Retinal pigment epithelial cell (primary cell): Measurements from ENCODE around the gene TMEM94.
A peak's percentile ranks its signal among the peaks of the same experiment; 100 is the strongest.
"Not testable (repeated sequence)": the region's sequence is repeated elsewhere in the genome, so short reads cannot be mapped to it uniquely, and the experiment has no call there.

Experiments
- DNase-seq: peaks from one replicate; pipeline ENCODE4 v3.0.0-alpha.2; 2010; ENCODE audit warnings: low read depth
- H3K4me3 ChIP-seq: 2 replicates; pipeline ENCODE4 v1.5.1; 2011; ENCODE audit warnings: mild to moderate bottlenecking, low read length, control low read depth, moderate library complexity
- TF ChIP-seq, protein P1 (sequence below): conservative IDR thresholded peaks from 2 replicates; pipeline ENCODE4 v1.5.1; 2011; ENCODE audit warnings: low read depth, low read length, control low read depth, inconsistent platforms

TMEM94 gene

DNA sequence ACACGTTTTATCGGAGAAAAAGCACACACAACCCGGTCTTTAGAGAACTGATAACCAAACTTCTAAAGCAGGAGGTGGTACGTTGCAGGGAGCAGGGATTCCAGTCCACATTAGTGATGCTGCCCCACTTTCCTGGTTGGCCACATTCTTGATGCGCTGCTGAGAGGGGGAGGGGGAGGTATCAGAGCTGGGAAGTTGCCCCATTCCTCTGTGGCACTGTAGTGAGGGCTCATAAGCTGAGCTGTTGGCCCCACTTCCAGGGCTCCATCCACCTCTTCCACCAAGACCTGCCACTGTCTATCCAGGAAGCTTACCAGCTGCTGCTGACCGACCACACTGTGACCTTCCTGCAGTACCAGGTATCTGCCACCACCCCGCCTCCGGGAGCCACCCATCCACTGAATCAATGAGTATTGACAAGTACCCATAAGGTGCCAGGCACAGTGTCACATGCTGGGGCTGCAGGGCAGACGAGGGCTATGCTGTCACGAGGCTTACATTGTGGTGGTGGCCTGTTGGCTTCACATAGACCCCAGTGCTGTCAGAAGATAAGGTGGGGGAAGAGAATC lies 60.9 kb downstream of the TMEM94 start:
- peak overlapping the region; percentile 63 for H3K4me3 ChIP-seq
- no peak for DNase-seq
- TF ChIP-seq, protein P1, sequence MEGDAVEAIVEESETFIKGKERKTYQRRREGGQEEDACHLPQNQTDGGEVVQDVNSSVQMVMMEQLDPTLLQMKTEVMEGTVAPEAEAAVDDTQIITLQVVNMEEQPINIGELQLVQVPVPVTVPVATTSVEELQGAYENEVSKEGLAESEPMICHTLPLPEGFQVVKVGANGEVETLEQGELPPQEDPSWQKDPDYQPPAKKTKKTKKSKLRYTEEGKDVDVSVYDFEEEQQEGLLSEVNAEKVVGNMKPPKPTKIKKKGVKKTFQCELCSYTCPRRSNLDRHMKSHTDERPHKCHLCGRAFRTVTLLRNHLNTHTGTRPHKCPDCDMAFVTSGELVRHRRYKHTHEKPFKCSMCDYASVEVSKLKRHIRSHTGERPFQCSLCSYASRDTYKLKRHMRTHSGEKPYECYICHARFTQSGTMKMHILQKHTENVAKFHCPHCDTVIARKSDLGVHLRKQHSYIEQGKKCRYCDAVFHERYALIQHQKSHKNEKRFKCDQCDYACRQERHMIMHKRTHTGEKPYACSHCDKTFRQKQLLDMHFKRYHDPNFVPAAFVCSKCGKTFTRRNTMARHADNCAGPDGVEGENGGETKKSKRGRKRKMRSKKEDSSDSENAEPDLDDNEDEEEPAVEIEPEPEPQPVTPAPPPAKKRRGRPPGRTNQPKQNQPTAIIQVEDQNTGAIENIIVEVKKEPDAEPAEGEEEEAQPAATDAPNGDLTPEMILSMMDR: no peak

DNA sequence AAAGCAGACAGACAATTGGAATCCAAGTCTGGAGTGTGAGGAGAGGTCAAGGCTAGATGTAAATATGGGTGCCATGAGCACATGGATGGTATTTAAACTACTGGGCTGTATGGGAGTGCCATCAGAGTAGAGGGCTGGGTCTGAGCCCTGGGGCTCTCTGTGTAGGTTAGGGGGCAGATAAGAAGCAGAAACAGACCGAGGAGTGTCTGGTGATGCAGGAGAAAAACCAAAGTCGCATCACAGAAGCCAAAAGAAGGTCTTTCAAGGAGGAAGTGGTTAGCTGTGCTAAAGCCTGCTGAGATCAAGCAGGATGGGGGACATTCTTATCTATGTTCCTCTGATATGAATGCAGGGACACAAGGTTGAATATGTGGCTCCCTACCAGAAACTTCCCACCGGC lies 61.8 kb downstream of the TMEM94 start:
- TF ChIP-seq, protein P1: no peak
- no peak overlapping the region for H3K4me3 ChIP-seq
- DNase-seq: no peak

DNA sequence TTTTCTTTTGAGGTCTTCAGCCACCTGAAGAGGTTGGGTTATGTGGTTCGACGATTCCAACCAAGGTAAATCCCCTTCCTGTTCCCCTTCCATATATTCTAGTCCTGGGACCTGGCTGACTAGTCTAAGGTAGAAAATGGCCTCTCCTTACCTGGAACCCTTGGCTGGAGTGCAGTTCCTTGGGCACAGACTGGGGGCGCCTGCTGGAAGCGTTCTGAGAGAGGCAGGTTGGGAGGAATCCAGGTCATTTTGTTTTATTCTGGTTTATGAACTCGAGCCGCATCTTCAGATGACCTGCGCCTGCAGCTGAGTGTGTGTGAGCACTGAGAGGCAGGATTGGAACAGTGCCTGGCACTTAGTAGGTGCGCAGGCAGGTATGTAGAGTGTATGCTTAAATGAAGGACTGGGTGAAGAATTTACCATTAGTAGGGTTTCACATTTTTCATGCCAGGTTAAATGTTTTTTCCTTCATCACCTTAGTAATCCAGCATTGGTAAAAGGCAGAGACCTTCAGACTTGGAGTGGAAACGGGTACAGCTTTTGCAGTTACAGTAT lies 62.6 kb downstream of the TMEM94 start:
- no peak overlapping the region for H3K4me3 ChIP-seq
- TF ChIP-seq, protein P1: peak; percentile 5
- DNase-seq: no peak

DNA sequence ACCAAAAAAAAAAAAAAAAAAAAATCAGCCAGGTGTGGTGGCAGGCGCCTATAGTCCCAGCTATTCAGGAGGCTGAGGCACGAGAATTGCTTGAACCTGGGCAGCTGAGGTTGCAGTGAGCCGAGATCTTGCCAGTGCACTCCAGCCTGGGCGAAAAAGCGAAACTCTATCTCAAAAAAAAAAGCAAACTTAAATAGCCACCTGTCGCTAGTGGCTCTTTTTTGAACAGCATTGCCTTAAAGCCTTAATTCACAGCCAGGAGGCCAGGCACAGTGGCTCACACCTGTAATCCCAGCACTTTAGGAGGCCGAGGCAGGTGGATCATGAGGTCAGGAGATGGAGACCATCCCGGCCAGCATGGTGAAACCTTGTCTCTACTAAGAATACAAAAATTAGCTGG lies 64.0 kb downstream of the TMEM94 start:
- not testable (repeated sequence) for H3K4me3 ChIP-seq, DNase-seq

DNA sequence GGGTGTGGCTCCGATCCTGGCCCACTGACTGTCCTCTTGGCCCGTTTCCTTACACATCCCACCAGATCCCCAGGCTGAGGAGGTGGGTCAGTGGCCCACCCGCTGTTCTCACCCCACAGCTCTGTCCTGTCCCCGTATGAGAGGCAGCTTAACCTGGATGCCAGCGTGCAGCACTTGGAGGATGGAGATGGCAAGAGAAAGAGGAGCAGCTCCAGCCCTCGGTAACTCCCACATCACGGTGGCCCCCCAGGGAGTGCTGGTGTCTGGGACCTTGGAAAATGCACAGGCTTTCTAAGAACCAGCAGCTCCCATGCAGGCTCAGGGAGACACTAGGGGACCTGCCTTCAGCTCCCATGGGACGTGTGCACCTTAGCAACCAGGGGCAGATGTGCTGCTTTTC lies 64.9 kb downstream of the TMEM94 start:
- DNase-seq: no peak
- TF ChIP-seq, protein P1: no peak
- H3K4me3 ChIP-seq: no peak overlapping the region

DNA sequence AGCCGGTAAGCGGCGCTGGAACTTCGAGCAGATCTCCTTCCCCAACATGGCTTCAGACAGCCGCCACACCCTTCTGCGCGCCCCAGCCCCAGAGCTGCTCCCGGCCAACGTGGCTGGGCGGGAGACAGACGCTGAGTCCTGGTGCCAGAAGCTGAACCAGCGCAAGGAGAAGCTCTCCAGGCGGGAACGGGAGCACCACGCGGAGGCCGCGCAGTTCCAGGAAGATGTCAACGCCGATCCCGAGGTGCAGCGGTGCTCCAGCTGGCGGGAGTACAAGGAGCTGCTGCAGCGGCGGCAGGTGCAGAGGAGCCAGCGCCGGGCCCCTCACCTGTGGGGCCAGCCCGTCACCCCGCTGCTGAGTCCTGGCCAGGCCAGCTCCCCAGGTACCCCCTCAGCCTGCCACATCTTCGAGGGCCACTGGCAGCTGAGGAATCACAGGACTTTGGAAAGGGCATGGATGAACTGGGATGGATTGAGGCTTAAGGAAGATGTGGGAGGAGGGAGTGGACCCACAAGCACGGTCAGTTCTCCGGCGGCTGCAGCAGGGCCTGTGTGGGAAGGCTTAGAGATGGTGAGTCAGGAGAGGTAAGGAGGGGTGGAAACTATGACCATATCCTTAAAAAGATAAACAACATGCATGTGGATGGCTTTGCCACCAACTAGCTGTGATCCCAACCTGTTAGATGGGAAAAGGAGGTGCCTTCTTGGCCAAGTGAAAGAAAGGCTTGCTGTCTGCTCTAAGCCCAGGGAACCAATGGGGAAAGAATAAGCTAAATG lies 65.7 kb downstream of the TMEM94 start:
- no peak for DNase-seq
- TF ChIP-seq, protein P1: no peak
- H3K4me3 ChIP-seq: no peak overlapping the region

DNA sequence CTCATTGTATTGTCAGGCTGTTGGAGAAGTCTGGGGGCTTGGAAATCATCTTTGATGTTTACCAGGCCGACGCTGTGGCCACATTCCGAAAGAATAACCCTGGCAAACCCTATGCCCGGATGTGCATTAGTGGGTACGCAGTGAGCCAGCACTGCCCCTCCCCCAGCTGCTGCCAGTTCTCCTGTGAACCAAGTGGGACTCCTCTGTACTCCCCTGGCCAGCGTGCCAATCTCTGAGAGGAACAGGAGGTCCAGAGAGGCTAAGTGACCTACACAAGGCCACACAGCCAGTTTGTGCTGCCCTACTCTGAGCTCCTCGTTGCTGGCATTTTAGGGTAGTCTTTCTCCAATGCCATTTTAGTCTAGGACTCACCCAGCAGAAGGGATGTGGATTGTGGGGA lies 67.2 kb downstream of the TMEM94 start:
- no peak for DNase-seq
- TF ChIP-seq, protein P1: no peak
- no peak overlapping the region for H3K4me3 ChIP-seq
